Mucosa of rectum (tissue), 2 donors: ENCODE results near the gene NTSR1.

Source experiments
- H3K27ac ChIP-seq, 2 donors: one replicate each; pipeline ENCODE4 v1.7.0; 2013; ENCODE audit warnings: inconsistent platforms in 2 of 2, low read depth in 2 of 2, low read length in 2 of 2
- H3K27me3 ChIP-seq, 2 donors: one replicate each; pipeline ENCODE4 v1.7.0; 2013; ENCODE audit warnings: low read length in 2 of 2; ENCODE audit not compliant: control insufficient read depth in 2 of 2, insufficient read depth in 2 of 2
- H3K36me3 ChIP-seq, 2 donors: one replicate each; pipeline ENCODE4 v1.7.0; 2013; ENCODE audit warnings: low read length in 2 of 2; ENCODE audit not compliant: control insufficient read depth in 2 of 2, insufficient read depth in 2 of 2
- H3K4me1 ChIP-seq, 2 donors: one replicate each; pipeline ENCODE4 v1.7.0; 2013; ENCODE audit warnings: low read length in 2 of 2, mild to moderate bottlenecking in 1 of 2; ENCODE audit not compliant: control insufficient read depth in 2 of 2, insufficient read depth in 2 of 2
- H3K4me3 ChIP-seq, 2 donors: one replicate each; pipeline ENCODE4 v1.7.0; 2013; ENCODE audit warnings: low read length in 2 of 2
- H3K9ac ChIP-seq, 2 donors: one replicate each; pipeline ENCODE4 v1.7.0; 2013; ENCODE audit warnings: low read length in 2 of 2, low read depth in 1 of 2, mild to moderate bottlenecking in 1 of 2
- H3K9me3 ChIP-seq, 2 donors: one replicate each; pipeline ENCODE4 v1.7.0; 2013; ENCODE audit warnings: low read length in 2 of 2; ENCODE audit not compliant: control insufficient read depth in 2 of 2
- donor health status: healthy.
- donor health status: Normal muscosa, but diverticular disease.

The NTSR1 gene

DNA sequence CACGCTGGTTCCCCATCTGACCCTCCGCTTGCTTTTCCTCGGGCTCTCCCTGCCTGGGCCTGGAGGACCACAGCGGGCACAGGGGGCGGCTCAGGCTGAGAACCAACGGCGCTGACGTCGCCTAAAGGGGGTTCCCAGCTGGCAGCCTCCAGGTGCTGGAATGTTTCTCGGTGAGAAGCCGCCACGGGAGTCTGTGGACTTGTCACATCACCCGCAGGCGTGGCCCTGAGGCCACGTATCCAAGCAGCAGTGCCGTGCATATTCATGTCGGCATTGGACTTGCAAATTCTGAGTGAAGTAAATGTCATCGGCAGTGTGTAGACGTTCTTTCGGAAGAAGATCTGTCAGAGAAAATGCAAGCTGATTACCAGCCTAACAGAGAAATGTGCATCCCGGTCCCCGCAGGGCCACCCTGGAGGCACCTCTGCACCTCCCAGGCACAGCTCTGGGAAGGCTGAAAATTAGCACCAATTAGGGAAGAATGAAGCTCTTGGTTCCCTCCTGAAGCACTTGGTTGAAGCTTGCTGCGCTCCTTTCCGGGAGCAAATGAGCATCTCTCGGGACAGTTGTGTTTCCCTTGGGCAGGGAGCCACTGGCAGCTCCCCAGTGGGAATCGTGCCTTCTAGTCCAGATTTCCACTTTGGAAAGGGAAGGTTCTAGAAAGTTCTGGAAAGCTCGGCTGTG lies 24.3 kb downstream of the NTSR1 start:
- Histone ChIP-seq H3K27me3 (peaks cover 3 to 5% of the 10 kb centered on the region in 2 donors), H3K9me3 (no peaks in the 10 kb centered on the region), H3K9ac (no peak overlapping the region), H3K27ac (no peak overlapping the region), H3K4me3 (no peak overlapping the region), H3K4me1 (no peaks in the 10 kb centered on the region), H3K36me3 (no peaks in the 10 kb centered on the region)

DNA sequence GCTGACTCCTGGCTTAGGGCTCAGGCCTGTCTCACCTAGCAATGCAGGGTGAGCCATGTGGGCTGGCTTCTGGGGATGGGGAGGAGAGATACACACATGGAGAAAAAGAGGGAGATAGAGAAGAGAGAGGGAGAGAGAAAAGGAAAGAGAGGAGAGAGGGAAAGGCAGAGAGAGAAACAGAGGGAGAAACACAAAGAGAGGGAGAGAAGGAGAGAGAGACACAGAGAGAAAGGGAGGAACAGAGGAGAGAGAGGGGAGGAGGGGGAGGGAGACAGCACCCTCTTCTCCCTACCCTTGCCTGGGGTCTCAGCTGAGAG lies 24.8 kb downstream of the NTSR1 start:
- no peaks in the 10 kb centered on the region for H3K9me3 ChIP-seq
- no peak overlapping the region for H3K9ac ChIP-seq
- no peaks in the 10 kb centered on the region for H3K36me3 ChIP-seq
- H3K4me3 ChIP-seq: no peak overlapping the region
- H3K4me1 ChIP-seq: no peaks in the 10 kb centered on the region
- no peak overlapping the region for H3K27ac ChIP-seq
- H3K27me3 ChIP-seq: peaks cover 3 to 5% of the 10 kb centered on the region in 2 donors

- Histone ChIP-seq H3K27ac (no peak overlapping the region), H3K9ac (no peak overlapping the region), H3K4me3 (no peak overlapping the region), H3K9me3 (no peaks in the 10 kb centered on the region), H3K36me3 (no peaks in the 10 kb centered on the region), H3K27me3 (peaks cover 3 to 5% of the 10 kb centered on the region in 2 donors), H3K4me1 (no peaks in the 10 kb centered on the region)
These were observed 25.3 kb downstream of the NTSR1 start for GRCh38 chr20:62733891-62734290.

GRCh38 chr20:62734326-62734725 lies 25.7 kb downstream of the NTSR1 start:
- no peak overlapping the region for H3K4me3 ChIP-seq
- H3K9me3 ChIP-seq: no peaks in the 10 kb centered on the region
- H3K9ac ChIP-seq: no peak overlapping the region
- H3K4me1 ChIP-seq: no peaks in the 10 kb centered on the region
- no peaks in the 10 kb centered on the region for H3K36me3 ChIP-seq
- no peak overlapping the region for H3K27ac ChIP-seq
- peaks cover 3 to 5% of the 10 kb centered on the region in 2 donors for H3K27me3 ChIP-seq

GRCh38 chr20:62734881-62735280 lies 26.2 kb downstream of the NTSR1 start:
- Histone ChIP-seq H3K27ac (no peak overlapping the region), H3K9ac (no peak overlapping the region), H3K4me1 (peaks cover 0 to 4% of the 10 kb centered on the region in 2 donors), H3K36me3 (no peaks in the 10 kb centered on the region), H3K4me3 (no peak overlapping the region), H3K9me3 (no peaks in the 10 kb centered on the region), H3K27me3 (peaks cover 5% of the 10 kb centered on the region in 2 donors)

DNA sequence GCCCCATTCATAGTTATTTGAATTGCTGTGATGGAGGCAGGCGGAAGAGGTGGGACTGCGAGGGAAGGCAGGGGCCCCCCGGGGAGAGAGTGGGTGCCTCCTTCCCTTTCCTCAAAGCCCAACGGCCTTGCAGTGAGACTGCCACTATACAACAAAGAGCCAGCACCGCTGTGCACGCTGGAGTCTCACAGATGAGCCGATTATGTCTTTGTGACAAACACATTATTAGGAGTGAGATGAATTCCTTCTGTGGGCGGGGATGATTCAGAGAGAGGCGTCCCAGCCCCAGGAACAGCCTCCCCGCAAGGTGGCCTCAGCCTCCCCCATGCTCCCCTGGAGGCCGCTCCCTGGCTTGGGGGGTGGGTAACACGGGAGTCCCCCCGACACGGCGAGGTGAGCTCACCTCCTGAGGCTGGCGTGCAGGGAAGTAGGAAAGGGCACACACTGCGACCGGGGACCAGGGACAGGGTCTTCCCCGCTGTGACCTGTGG lies 26.7 kb downstream of the NTSR1 start:
- Histone ChIP-seq H3K9ac (no peak overlapping the region), H3K9me3 (no peaks in the 10 kb centered on the region), H3K4me3 (no peak overlapping the region), H3K4me1 (peaks cover 0 to 4% of the 10 kb centered on the region in 2 donors), H3K36me3 (no peaks in the 10 kb centered on the region), H3K27me3 (peaks cover 7% of the 10 kb centered on the region in 2 donors), H3K27ac (no peak overlapping the region)

DNA sequence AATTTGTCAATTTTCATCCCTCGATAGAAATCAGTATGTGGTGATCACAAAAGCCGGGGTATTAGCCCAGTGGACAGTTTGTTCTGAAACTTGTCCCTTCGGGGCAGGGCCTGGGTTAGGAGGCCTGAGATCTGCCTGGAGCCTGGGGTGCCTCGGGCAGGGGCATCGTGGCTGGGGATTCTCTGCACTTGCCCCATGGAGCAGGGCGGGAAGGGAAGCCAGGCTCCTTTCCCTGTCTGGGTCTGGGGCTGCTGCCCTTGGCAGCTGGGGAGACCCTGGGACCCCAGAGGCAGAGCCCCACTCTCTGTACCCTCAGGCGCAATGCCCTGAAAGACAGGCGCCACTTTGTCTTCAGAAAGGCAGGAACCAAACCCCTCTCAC lies 27.4 kb downstream of the NTSR1 start:
- Histone ChIP-seq H3K27ac (no peak overlapping the region), H3K27me3 (peaks cover 7 to 11% of the 10 kb centered on the region in 2 donors), H3K4me3 (no peak overlapping the region), H3K9ac (no peak overlapping the region), H3K4me1 (peaks cover 0 to 9% of the 10 kb centered on the region in 2 donors), H3K9me3 (no peaks in the 10 kb centered on the region), H3K36me3 (no peaks in the 10 kb centered on the region)

- no peak overlapping the region for H3K27ac ChIP-seq
- H3K4me1 ChIP-seq: peaks cover 0 to 12% of the 10 kb centered on the region in 2 donors
- H3K36me3 ChIP-seq: no peaks in the 10 kb centered on the region
- no peak overlapping the region for H3K4me3 ChIP-seq
- no peak overlapping the region for H3K9ac ChIP-seq
- no peaks in the 10 kb centered on the region for H3K9me3 ChIP-seq
- peaks cover 7 to 11% of the 10 kb centered on the region in 2 donors for H3K27me3 ChIP-seq
These were observed 27.9 kb downstream of the NTSR1 start for GRCh38 chr20:62736407-62737071.

GRCh38 chr20:62737271-62737811 lies 28.7 kb downstream of the NTSR1 start:
- Histone ChIP-seq H3K9ac (no peak overlapping the region), H3K36me3 (no peaks in the 10 kb centered on the region), H3K27ac (no peak overlapping the region), H3K4me3 (no peak overlapping the region), H3K27me3 (peaks cover 7 to 8% of the 10 kb centered on the region in 2 donors), H3K4me1 (peaks cover 0 to 12% of the 10 kb centered on the region in 2 donors), H3K9me3 (no peaks in the 10 kb centered on the region)

DNA sequence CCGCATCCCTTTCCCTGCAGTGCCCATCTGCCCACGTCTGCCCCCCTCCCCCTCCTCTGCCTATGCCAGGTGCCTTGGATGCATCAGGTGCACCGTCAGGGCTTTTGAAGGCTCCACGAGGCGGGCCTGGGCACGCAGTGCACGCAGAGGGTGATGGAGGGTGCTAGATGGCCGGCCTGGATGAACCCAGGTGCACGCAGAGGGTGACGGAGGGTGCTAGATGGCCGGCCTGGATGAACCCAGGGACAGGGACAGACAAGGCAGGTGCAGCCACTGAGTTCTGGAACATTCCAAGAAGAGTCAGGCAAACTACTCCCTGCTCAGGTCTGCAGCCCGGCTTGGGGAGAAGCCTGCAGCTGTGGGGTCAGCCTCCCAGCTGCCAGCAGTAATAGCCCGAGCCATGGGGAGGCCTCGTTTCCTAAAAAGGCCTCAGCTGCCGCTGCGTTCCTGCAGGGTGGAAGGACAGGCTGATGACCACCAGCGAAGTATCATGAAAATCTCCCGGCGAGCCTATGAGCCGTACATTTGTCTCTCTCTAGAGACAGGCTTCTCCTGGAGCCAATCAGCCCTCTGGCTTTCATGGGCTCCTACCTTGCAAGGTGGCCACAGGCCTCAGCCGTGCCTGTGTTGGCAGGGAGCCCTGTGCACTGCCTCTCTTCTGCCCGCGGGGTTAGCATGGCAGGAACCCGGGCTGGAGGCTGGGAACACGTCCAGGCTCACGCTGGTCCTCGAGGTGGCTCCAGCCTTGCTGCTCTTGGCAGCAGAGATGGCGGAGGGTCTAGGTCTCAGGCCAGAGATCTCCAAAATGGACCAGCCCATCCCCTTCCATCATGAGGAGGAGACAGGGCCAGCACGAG lies 29.6 kb downstream of the NTSR1 start:
- Histone ChIP-seq H3K9me3 (no peaks in the 10 kb centered on the region), H3K27ac (no peak overlapping the region), H3K27me3 (peaks cover 7 to 8% of the 10 kb centered on the region in 2 donors), H3K36me3 (no peaks in the 10 kb centered on the region), H3K9ac (no peak overlapping the region), H3K4me1 (peaks cover 0 to 12% of the 10 kb centered on the region in 2 donors), H3K4me3 (no peak overlapping the region)
